Fibroblast of lung (primary cell): ENCODE data around the gene ADAMTS14. TPM values are rescaled to one million over a fixed set of nuclear protein-coding genes. Genes with fewer than 3 reads are reported as not detected.

ENCODE experiments used
- DNase-seq, 2 donors: peaks; one replicate each; pipeline versions ENCODE4 v3.0.0 to v3.0.0-alpha.2; 2010; ENCODE audit warnings: low read depth in 2 of 2
- H2AFZ ChIP-seq: 2 replicates; pipeline ENCODE4 v1.5.1; 2012; ENCODE audit warnings: low read length, control low read depth, inconsistent platforms
- H3K27ac ChIP-seq: 2 replicates; pipeline ENCODE4 v1.5.1; 2011; ENCODE audit warnings: low read length, control low read depth; ENCODE audit not compliant: insufficient read depth
- H3K27me3 ChIP-seq: 2 replicates; pipeline ENCODE4 v1.5.1; 2011; ENCODE audit warnings: mild to moderate bottlenecking, low read length; ENCODE audit not compliant: control insufficient read depth, insufficient read depth
- H3K36me3 ChIP-seq: 2 replicates; pipeline ENCODE4 v1.5.1; 2011; ENCODE audit warnings: low read length; ENCODE audit not compliant: control insufficient read depth, insufficient read depth
- H3K4me1 ChIP-seq: 2 replicates; pipeline ENCODE4 v1.5.1; 2011; ENCODE audit warnings: low read length; ENCODE audit not compliant: control insufficient read depth, insufficient read depth; ENCODE audit errors: extremely low read depth
- H3K4me2 ChIP-seq: 2 replicates; pipeline ENCODE4 v1.5.1; 2011; ENCODE audit warnings: low read length, control low read depth; ENCODE audit not compliant: insufficient read depth; ENCODE audit errors: extremely low read depth
- H3K4me3 ChIP-seq, 4 experiments: fragments of 200-600 bp in 1 of 4; sonication (generic) in 1 of 4; replicated peaks in 1 of 4; 2 replicates each; pipeline ENCODE4 v1.5.1; 2011 to 2016; ENCODE audit warnings: low read length in 4 of 4, low read depth in 3 of 4, mild to moderate bottlenecking in 3 of 4, control low read depth in 2 of 4, inconsistent platforms in 1 of 4, mixed read lengths in 1 of 4; ENCODE audit not compliant: insufficient read depth in 1 of 4; ENCODE audit errors: control extremely low read depth in 1 of 4
- H3K79me2 ChIP-seq: 2 replicates; pipeline ENCODE4 v1.5.1; 2012; ENCODE audit warnings: mild to moderate bottlenecking, low read length, inconsistent platforms; ENCODE audit not compliant: control insufficient read depth, insufficient read depth
- H3K9ac ChIP-seq: 2 replicates; pipeline ENCODE4 v1.5.1; 2011; ENCODE audit warnings: mild to moderate bottlenecking, low read length, control low read depth; ENCODE audit not compliant: insufficient read depth
- H3K9me3 ChIP-seq: 2 replicates; pipeline ENCODE4 v1.5.1; 2012; ENCODE audit warnings: low read depth, low read length; ENCODE audit not compliant: control insufficient read depth, insufficient read depth
- H4K20me1 ChIP-seq: 2 replicates; pipeline ENCODE4 v1.5.1; 2011; ENCODE audit warnings: low read length; ENCODE audit not compliant: control insufficient read depth, insufficient read depth; ENCODE audit errors: extremely low read depth
- EZH2 ChIP-seq: IDR thresholded peaks from 2 replicates; pipeline ENCODE4 v1.5.1; 2012; ENCODE audit warnings: low read length, control low read depth, mild to moderate bottlenecking; ENCODE audit errors: missing control alignments
- polyA plus RNA-seq, 2 donors: library from polyadenylated mRNA; depleted of rRNA in 1 of 2; stranded (reverse) in 1 of 2; unstranded in 1 of 2; fragments of >200 nt; gene quantifications; 2 replicates each; pipeline ENCODE4 v1.2.1, GENCODE V29; 2011 to 2012; ENCODE audit warnings: missing spikeins in 1 of 2
- total RNA-seq: library from RNA; depleted of rRNA; stranded (reverse); fragments of >200 nt; gene quantifications from 2 replicates; pipeline ENCODE4 v1.2.1, GENCODE V29; 2014
- TF ChIP-seq, protein P1 (sequence below), 2 donors: IDR thresholded peaks in 1 of 2; conservative IDR thresholded peaks in 1 of 2; 1 replicate in 1 of 2; 2 replicates in 1 of 2; pipeline ENCODE4 v1.5.1; 2011 to 2012; ENCODE audit warnings: low read length in 2 of 2, control low read depth in 1 of 2, inconsistent platforms in 1 of 2, low read depth in 1 of 2, mild to moderate bottlenecking in 1 of 2

Gene ADAMTS14
- total and polyA plus RNA-seq, 2 donors (not counting 1 experiment from before 2014, with no cell fraction given), result 4.1 to 6.2 TPM

DNA sequence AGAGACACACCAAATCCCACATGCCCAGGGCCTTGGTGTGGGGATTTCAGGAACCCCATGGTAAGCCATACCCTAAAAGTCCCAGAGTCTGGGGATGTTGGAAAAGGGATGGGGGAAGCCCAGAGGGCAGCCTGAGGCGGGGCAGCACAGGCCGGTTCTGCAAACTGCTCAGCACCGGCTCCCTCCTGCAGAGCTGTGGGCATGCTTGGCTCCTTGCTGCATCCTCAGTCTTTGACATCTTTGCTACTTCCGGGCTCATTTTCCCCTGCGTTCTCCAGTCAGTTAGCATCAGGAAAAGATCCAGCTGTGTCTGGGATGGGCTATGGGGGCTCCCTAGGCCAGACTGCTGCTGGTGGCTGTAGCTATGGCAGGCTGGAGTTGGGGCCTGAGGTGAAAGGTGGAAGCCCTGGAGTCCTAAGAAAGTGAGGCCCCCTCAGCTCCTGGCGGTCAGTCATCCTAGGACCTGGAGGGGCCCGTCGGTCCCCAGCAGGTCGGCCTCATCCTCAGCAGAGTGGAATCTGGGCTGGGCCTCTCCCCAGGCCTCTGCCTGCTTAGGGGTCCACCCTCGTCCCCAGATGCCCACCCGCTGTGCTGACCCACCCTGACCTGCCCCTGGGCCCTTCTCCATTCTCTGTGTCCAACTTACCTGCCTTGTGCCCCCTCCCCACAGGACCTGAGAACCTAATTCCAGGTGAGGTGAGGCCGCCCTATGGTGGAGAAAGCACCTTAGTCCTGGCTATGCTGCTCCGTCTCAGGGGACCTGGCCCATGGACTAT lies 103.6 kb downstream of the ADAMTS14 start:
- Histone ChIP-seq H3K79me2 (no peaks in the 10 kb centered on the region), H3K27ac (no peak overlapping the region), H2AFZ (no peak overlapping the region), H4K20me1 (no peaks in the 10 kb centered on the region), H3K9ac (no peak overlapping the region), H3K4me1 (no peaks in the 10 kb centered on the region), H3K27me3 (peaks cover 8% of the 10 kb centered on the region), H3K36me3 (no peaks in the 10 kb centered on the region), H3K4me2 (no peak overlapping the region), H3K9me3 (no peaks in the 10 kb centered on the region), H3K4me3 (no peak overlapping the region)
- no peak for DNase-seq
- no peak for TF ChIP-seq EZH2
- TF ChIP-seq, protein P1, sequence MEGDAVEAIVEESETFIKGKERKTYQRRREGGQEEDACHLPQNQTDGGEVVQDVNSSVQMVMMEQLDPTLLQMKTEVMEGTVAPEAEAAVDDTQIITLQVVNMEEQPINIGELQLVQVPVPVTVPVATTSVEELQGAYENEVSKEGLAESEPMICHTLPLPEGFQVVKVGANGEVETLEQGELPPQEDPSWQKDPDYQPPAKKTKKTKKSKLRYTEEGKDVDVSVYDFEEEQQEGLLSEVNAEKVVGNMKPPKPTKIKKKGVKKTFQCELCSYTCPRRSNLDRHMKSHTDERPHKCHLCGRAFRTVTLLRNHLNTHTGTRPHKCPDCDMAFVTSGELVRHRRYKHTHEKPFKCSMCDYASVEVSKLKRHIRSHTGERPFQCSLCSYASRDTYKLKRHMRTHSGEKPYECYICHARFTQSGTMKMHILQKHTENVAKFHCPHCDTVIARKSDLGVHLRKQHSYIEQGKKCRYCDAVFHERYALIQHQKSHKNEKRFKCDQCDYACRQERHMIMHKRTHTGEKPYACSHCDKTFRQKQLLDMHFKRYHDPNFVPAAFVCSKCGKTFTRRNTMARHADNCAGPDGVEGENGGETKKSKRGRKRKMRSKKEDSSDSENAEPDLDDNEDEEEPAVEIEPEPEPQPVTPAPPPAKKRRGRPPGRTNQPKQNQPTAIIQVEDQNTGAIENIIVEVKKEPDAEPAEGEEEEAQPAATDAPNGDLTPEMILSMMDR (conservative IDR thresholded peaks at IDR 0.05 in 1 of 2, IDR thresholded peaks at IDR 0.05 in 1 of 2; ENCODE audit: low read depth in 1 of 2, low read length in 2 of 2), result no peak

DNA sequence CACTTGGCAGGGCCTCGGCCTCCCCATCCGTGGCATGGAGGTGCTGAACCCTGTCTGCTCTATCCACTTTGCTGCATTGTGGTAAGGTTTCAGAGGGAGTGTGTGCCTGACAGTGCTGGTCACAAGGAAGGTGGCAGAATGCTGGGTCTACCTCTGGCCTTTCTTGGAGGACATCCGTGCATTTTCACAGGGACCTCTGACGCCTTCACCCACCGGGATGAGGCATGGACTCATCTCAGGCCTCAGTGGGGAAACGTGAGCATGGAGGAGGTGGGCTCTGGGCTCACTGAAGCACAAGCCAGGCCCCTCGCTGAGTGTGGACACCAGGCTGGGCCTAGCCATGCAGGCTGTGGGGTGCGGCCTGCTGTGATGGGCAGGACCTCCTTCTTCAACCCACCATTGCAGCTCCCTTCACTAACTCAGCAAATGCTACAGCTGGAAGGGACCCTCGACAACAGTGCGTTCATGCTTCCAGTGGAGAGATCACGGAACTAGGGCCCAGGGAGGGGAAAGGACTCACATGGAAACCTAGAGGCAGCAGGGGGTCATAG lies 104.2 kb downstream of the ADAMTS14 start:
- Histone ChIP-seq H2AFZ (no peak overlapping the region), H3K9me3 (no peaks in the 10 kb centered on the region), H3K9ac (no peak overlapping the region), H3K4me1 (no peaks in the 10 kb centered on the region), H3K27ac (no peak overlapping the region), H4K20me1 (no peaks in the 10 kb centered on the region), H3K4me2 (no peak overlapping the region), H3K79me2 (no peaks in the 10 kb centered on the region), H3K27me3 (peaks cover 11% of the 10 kb centered on the region), H3K4me3 (no peak overlapping the region), H3K36me3 (no peaks in the 10 kb centered on the region)
- no peak for DNase-seq
- no peak for TF ChIP-seq EZH2
- TF ChIP-seq, protein P1 (conservative IDR thresholded peaks at IDR 0.05 in 1 of 2, IDR thresholded peaks at IDR 0.05 in 1 of 2; ENCODE audit: low read depth in 1 of 2, low read length in 2 of 2), result no peak

DNA sequence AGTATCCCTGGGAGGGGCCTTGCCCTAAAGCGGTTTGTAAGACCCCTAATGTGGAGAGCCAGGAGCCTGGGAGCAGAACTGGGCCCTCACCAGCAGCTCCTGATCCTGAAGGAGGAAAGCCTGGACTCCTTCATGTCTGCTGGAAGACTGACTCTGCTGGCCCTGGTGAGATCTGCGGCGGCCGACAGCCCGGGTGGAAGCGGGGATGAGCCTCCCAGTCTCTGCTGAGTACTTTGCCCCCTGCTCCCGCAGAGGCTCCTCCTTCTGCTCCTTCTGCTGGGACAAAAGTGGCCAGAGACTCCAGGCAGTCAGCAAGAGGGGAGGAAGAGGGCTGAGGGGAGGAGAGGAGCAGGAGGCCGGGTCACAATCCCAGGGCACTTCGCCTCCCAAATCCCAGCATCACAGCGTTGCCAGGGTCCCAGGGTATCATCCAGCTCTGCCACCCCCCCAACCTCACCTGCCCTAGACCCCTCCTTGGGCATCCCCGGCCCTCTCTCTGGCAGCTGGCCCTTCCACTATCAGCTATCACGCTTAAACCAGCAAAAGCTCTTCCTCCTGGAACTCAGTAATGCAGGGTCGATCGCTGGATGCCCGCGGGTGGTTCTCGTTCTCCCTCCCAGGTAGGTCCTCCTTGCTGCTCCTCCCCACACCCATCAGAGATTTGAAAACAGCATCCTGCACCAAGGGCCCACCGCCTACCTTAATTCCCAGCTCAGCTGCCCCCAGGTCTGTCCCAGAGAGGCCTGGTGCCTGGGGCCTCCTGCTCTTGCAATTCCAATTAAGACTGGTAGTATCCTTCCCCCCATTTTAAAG lies 105.0 kb downstream of the ADAMTS14 start:
- H3K4me3 ChIP-seq, result no peak overlapping the region
- no peaks in the 10 kb centered on the region for H3K4me1 ChIP-seq
- no peaks in the 10 kb centered on the region for H3K9me3 ChIP-seq
- no peak overlapping the region for H3K27ac ChIP-seq
- H3K27me3 ChIP-seq, result peaks cover 12% of the 10 kb centered on the region
- H3K79me2 ChIP-seq, result no peaks in the 10 kb centered on the region
- no peak overlapping the region for H2AFZ ChIP-seq
- no peak overlapping the region for H3K4me2 ChIP-seq
- no peaks in the 10 kb centered on the region for H3K36me3 ChIP-seq
- no peak overlapping the region for H3K9ac ChIP-seq
- H4K20me1 ChIP-seq, result no peaks in the 10 kb centered on the region
- TF ChIP-seq EZH2, result no peak
- TF ChIP-seq, protein P1 (conservative IDR thresholded peaks at IDR 0.05 in 1 of 2, IDR thresholded peaks at IDR 0.05 in 1 of 2; ENCODE audit: low read depth in 1 of 2, low read length in 2 of 2), result no peak
- DNase-seq, result no peak
